Measurements from ENCODE around the gene GP5. TPM values are rescaled to one million over a fixed set of nuclear protein-coding genes. Genes with fewer than 3 reads are reported as not detected.

The GP5 gene
- total and polyA plus RNA-seq, 2 donors (not counting 1 experiment from before 2014, with no cell fraction given), result 0.01 to 0.15 TPM

- H3K4me1 ChIP-seq (ENCODE audit: control insufficient read depth in 2 of 2, insufficient read depth in 2 of 2, low read length in 2 of 2), result no peaks in the 10 kb centered on the region
- H3K9ac ChIP-seq (ENCODE audit: low read length), result no peak overlapping the region
- no peaks in the 10 kb centered on the region for H4K20me1 ChIP-seq (ENCODE audit: control insufficient read depth, insufficient read depth, low read length, poor library complexity, severe bottlenecking)
- H3K4me3 Mint-ChIP-seq, result no peak overlapping the region
- POLR2A ChIA-PET, result no interaction called here
- no peak overlapping the region for H3K27ac ChIP-seq (ENCODE audit: low read length in 2 of 2)
- no peaks in the 10 kb centered on the region for H3K27me3 ChIP-seq (replicated peaks in 1 of 4; ENCODE audit: control extremely low read depth in 1 of 4, control insufficient read depth in 3 of 4, insufficient read depth in 4 of 4, low read length in 3 of 4)
- H2AFZ ChIP-seq (ENCODE audit: insufficient read depth, low read depth, low read length, poor library complexity, severe bottlenecking), result no peak overlapping the region
- H3K4me3 ChIP-seq (ENCODE audit: control extremely low read depth in 1 of 5, extremely low read depth in 1 of 5, insufficient read depth in 1 of 5, low read depth in 2 of 5, low read length in 4 of 5), result no peak overlapping the region
- ATAC-seq (ENCODE audit: low read depth) (no peak), DNase-seq (no peak)
- intact Hi-C loops (cut with micrococcal nuclease), result no loop called here
- H3K27me3 Mint-ChIP-seq, result no peaks in the 10 kb centered on the region
- no CpG with 5 or more reads among the region's 4 CpGs for WGBS (ENCODE audit: insufficient coverage)
- no peaks in the 10 kb centered on the region for H3K4me1 Mint-ChIP-seq
- H3K27ac Mint-ChIP-seq, result no peak overlapping the region
- no peaks in the 10 kb centered on the region for H3K9me3 ChIP-seq (ENCODE audit: control extremely low read depth in 1 of 3, control insufficient read depth in 2 of 3, insufficient read depth in 1 of 3, low read length in 2 of 3)
- H3K79me2 ChIP-seq (ENCODE audit: control insufficient read depth, insufficient read depth, low read length), result no peaks in the 10 kb centered on the region
- no peaks in the 10 kb centered on the region for H3K9me3 Mint-ChIP-seq (ENCODE audit: insufficient read depth)
- CTCF ChIA-PET, result interaction anchor here (1.1 kb wide), 1 partner anchor 18 kb away, joined by 3 read pairs; no protein-coding TSS in a partner anchor
- peaks cover 11 to 26% of the 10 kb centered on the region in 2 experiments for H3K36me3 ChIP-seq (replicated peaks in 1 of 2; ENCODE audit: control extremely low read depth in 1 of 2, control insufficient read depth in 1 of 2, extremely low read depth in 1 of 2, insufficient read depth in 2 of 2, low read length in 1 of 2)
- TF ChIP-seq EZH2 (IDR thresholded peaks at IDR 0.05; ENCODE audit: borderline replicate concordance, insufficient read depth, low read depth, low read length, poor library complexity, severe bottlenecking) (no peak), CTCF (IDR thresholded peaks at IDR 0.05) (no peak)
- H3K4me2 ChIP-seq (replicated peaks; ENCODE audit: low read depth, low read length, poor library complexity, severe bottlenecking), result no peak overlapping the region
Measured at GRCh38 chr3:194425399-194425798, 26.3 kb upstream of the GP5 start.

- Histone ChIP-seq H3K27me3 (replicated peaks in 1 of 4; ENCODE audit: control extremely low read depth in 1 of 4, control insufficient read depth in 3 of 4, insufficient read depth in 4 of 4, low read length in 3 of 4) (no peaks in the 10 kb centered on the region), H3K4me3 (ENCODE audit: control extremely low read depth in 1 of 5, extremely low read depth in 1 of 5, insufficient read depth in 1 of 5, low read depth in 2 of 5, low read length in 4 of 5) (no peak overlapping the region), H3K79me2 (ENCODE audit: control insufficient read depth, insufficient read depth, low read length) (no peaks in the 10 kb centered on the region), H4K20me1 (ENCODE audit: control insufficient read depth, insufficient read depth, low read length, poor library complexity, severe bottlenecking) (no peaks in the 10 kb centered on the region), H3K9me3 (ENCODE audit: control extremely low read depth in 1 of 3, control insufficient read depth in 2 of 3, insufficient read depth in 1 of 3, low read length in 2 of 3) (no peaks in the 10 kb centered on the region), H3K4me2 (replicated peaks; ENCODE audit: low read depth, low read length, poor library complexity, severe bottlenecking) (no peak overlapping the region), H3K9ac (ENCODE audit: low read length) (no peak overlapping the region), H3K36me3 (replicated peaks in 1 of 2; ENCODE audit: control extremely low read depth in 1 of 2, control insufficient read depth in 1 of 2, extremely low read depth in 1 of 2, insufficient read depth in 2 of 2, low read length in 1 of 2) (peaks cover 8 to 24% of the 10 kb centered on the region in 2 experiments), H3K27ac (ENCODE audit: low read length in 2 of 2) (no peak overlapping the region), H2AFZ (ENCODE audit: insufficient read depth, low read depth, low read length, poor library complexity, severe bottlenecking) (no peak overlapping the region), H3K4me1 (ENCODE audit: control insufficient read depth in 2 of 2, insufficient read depth in 2 of 2, low read length in 2 of 2) (no peaks in the 10 kb centered on the region)
- Mint-ChIP-seq H3K4me3 (no peak overlapping the region), H3K4me1 (no peaks in the 10 kb centered on the region), H3K27ac (no peak overlapping the region), H3K27me3 (no peaks in the 10 kb centered on the region), H3K9me3 (ENCODE audit: insufficient read depth) (no peaks in the 10 kb centered on the region)
- POLR2A ChIA-PET, result no interaction called here
- ATAC-seq (ENCODE audit: low read depth), result no peak
- 100% methylated on average over 5 of the region's 7 CpGs for WGBS (ENCODE audit: insufficient coverage)
- no peak for DNase-seq
- CTCF ChIA-PET, result interaction anchor here (1.1 kb wide), 1 partner anchor 18 kb away, joined by 3 read pairs; no protein-coding TSS in a partner anchor
- intact Hi-C loops (cut with micrococcal nuclease), result no loop called here
- TF ChIP-seq EZH2 (IDR thresholded peaks at IDR 0.05; ENCODE audit: borderline replicate concordance, insufficient read depth, low read depth, low read length, poor library complexity, severe bottlenecking) (no peak), CTCF (IDR thresholded peaks at IDR 0.05) (no peak)
Measured at GRCh38 chr3:194424953-194425352, 25.9 kb upstream of the GP5 start.
